Naive thymus-derived CD8-positive, alpha-beta T cell (primary cell): ENCODE data around the gene TUBB2A. TPM values are rescaled to one million over a fixed set of nuclear protein-coding genes. Genes with fewer than 3 reads are reported as not detected.

Source experiments
- polyA plus RNA-seq, 3 donors: library from polyadenylated mRNA; unstranded; fragments of 300-500 nt; fragmentation: Illumina TruSeq; gene quantifications; one replicate each; pipeline ENCODE4 v1.2.3, GENCODE V29; 2021
- total RNA-seq, 8 experiments: library from RNA in 2 of 8; stranded (reverse) in 2 of 8; gene quantifications; one replicate each; pipeline ENCODE4 v1.2.3 and lab custom pipeline; 2021 to 2026

Gene TUBB2A
- total and polyA plus RNA-seq, 5 experiments from 2014 or later = 1.1 to 4.6 (median 3.7) TPM

Other genes with a start within 250 kb of the TUBB2A start
- gene SERPINB6, start 186.0 kb downstream of the TUBB2A start, total RNA-seq = 100 to 1,000 TPM; 125 to 134 TPM
- 100 to 1,000 TPM; 128 to 152 (median 141) TPM for gene SERPINB6, start 186.0 kb downstream of the TUBB2A start, polyA plus RNA-seq
- gene NQO2, start 157.7 kb downstream of the TUBB2A start, total RNA-seq = 10 to 100 TPM; 21.0 to 21.4 TPM
- gene NQO2, start 157.7 kb downstream of the TUBB2A start, polyA plus RNA-seq = 10 to 100 TPM; 37.9 to 48.1 (median 39.0) TPM
- gene RIPK1, start 89.0 kb downstream of the TUBB2A start, total RNA-seq = 10 to 100 TPM; 31.0 to 35.3 TPM
- 10 to 100 TPM in 2 of 3 donors, 1 to 10 TPM in 1; 9.5 to 17.5 (median 11.2) TPM for gene RIPK1, start 89.0 kb downstream of the TUBB2A start, polyA plus RNA-seq
- gene BPHL, start 38.8 kb downstream of the TUBB2A start, total RNA-seq = 10 to 100 TPM; 11.3 to 15.7 TPM
- gene BPHL, start 38.8 kb downstream of the TUBB2A start, polyA plus RNA-seq = 10 to 100 TPM in 1 of 3 donors, 1 to 10 TPM in 2; 7.3 to 13.5 (median 8.7) TPM
- gene TUBB2B, start 70.1 kb upstream of the TUBB2A start, total RNA-seq = not detected
- gene TUBB2B, start 70.1 kb upstream of the TUBB2A start, polyA plus RNA-seq = under 1 TPM in 2 of 3 donors, not detected in 1; 0.08 to 0.20 TPM
- gene PSMG4, start 101.4 kb upstream of the TUBB2A start, total RNA-seq = 10 to 100 TPM; 39.2 to 39.4 TPM
- gene PSMG4, start 101.4 kb upstream of the TUBB2A start, polyA plus RNA-seq = 10 to 100 TPM; 66.4 to 69.4 (median 67.2) TPM